Measurements from ENCODE around the gene SUSD5. TPM values are rescaled to one million over a fixed set of nuclear protein-coding genes. Genes with fewer than 3 reads are reported as not detected.

The SUSD5 gene
- total and polyA plus RNA-seq, 3 donors from 2014 or later: 4.9 to 7.7 (median 5.6) TPM

GRCh38 chr3:33246786-33247185, 28.2 kb upstream of the SUSD5 start:
- no peak for DNase-seq
- TF ChIP-seq, protein P1, sequence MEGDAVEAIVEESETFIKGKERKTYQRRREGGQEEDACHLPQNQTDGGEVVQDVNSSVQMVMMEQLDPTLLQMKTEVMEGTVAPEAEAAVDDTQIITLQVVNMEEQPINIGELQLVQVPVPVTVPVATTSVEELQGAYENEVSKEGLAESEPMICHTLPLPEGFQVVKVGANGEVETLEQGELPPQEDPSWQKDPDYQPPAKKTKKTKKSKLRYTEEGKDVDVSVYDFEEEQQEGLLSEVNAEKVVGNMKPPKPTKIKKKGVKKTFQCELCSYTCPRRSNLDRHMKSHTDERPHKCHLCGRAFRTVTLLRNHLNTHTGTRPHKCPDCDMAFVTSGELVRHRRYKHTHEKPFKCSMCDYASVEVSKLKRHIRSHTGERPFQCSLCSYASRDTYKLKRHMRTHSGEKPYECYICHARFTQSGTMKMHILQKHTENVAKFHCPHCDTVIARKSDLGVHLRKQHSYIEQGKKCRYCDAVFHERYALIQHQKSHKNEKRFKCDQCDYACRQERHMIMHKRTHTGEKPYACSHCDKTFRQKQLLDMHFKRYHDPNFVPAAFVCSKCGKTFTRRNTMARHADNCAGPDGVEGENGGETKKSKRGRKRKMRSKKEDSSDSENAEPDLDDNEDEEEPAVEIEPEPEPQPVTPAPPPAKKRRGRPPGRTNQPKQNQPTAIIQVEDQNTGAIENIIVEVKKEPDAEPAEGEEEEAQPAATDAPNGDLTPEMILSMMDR (IDR thresholded peaks at IDR 0.05): no peak
- no peak for TF ChIP-seq POLR2A (IDR thresholded peaks at IDR 0.05)
- Histone ChIP-seq H3K4me1 (no peaks in the 10 kb centered on the region), H3K4me3 (no peak overlapping the region), H3K27ac (no peak overlapping the region), H3K9me3 (no peaks in the 10 kb centered on the region), H3K36me3 (ENCODE audit: low read depth, missing control alignments) (no peaks in the 10 kb centered on the region), H3K27me3 (no peaks in the 10 kb centered on the region)
- intact Hi-C loops (cut with DNase I; ENCODE audit: low total_unique reads): no loop called here

GRCh38 chr3:33240261-33240660, 21.7 kb upstream of the SUSD5 start:
- no peak for DNase-seq
- WGBS, 2 donors: 55 to 62% methylated on average over 1 of the region's 1 CpG
- H3K27me3 ChIP-seq: no peaks in the 10 kb centered on the region
- TF ChIP-seq, protein P1 (IDR thresholded peaks at IDR 0.05): no peak
- TF ChIP-seq POLR2A (IDR thresholded peaks at IDR 0.05): no peak
- H3K27ac ChIP-seq: no peak overlapping the region
- intact Hi-C loops (cut with DNase I; ENCODE audit: low total_unique reads): no loop called here
- no peaks in the 10 kb centered on the region for H3K36me3 ChIP-seq (ENCODE audit: low read depth, missing control alignments)
- H3K4me1 ChIP-seq: no peaks in the 10 kb centered on the region
- H3K4me3 ChIP-seq: no peak overlapping the region
- H3K9me3 ChIP-seq: no peaks in the 10 kb centered on the region

DNA sequence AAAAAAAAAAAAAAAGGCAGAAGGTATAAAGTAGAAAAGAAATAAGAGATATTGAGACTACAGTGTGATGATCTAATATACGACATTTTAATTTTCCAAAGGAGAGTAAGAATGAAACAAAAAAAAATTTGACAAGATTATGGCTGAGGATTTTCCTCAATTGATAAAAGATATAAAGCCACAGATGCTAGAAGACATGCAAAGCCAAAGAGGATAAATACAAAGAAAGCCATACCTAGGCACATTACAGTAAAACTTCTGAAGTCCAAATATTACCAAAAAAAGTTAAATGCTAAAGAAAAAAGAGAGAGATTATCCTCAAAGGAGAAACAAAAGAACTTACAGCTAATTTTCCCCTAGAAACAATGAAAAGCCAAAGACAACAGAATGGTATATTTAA, 20.3 kb upstream of the SUSD5 start:
- no peaks in the 10 kb centered on the region for H3K9me3 ChIP-seq
- no peak for DNase-seq
- TF ChIP-seq POLR2A (IDR thresholded peaks at IDR 0.05): no peak
- TF ChIP-seq, protein P1 (IDR thresholded peaks at IDR 0.05): no peak
- no peaks in the 10 kb centered on the region for H3K27me3 ChIP-seq
- 97 to 100% methylated on average over 1 of the region's 1 CpG for WGBS, 2 donors
- H3K4me3 ChIP-seq: no peak overlapping the region
- H3K36me3 ChIP-seq (ENCODE audit: low read depth, missing control alignments): no peaks in the 10 kb centered on the region
- intact Hi-C loops (cut with DNase I; ENCODE audit: low total_unique reads): no loop called here
- no peak overlapping the region for H3K27ac ChIP-seq
- no peaks in the 10 kb centered on the region for H3K4me1 ChIP-seq

GRCh38 chr3:33237439-33237838, 18.8 kb upstream of the SUSD5 start:
- Histone ChIP-seq H3K27ac (no peak overlapping the region), H3K9me3 (no peaks in the 10 kb centered on the region), H3K27me3 (no peaks in the 10 kb centered on the region), H3K4me3 (no peak overlapping the region), H3K36me3 (ENCODE audit: low read depth, missing control alignments) (no peaks in the 10 kb centered on the region), H3K4me1 (no peaks in the 10 kb centered on the region)
- WGBS, 2 donors: 85 to 95% methylated on average over 4 of the region's 4 CpGs
- intact Hi-C loops (cut with DNase I; ENCODE audit: low total_unique reads): no loop called here
- no peak for TF ChIP-seq POLR2A (IDR thresholded peaks at IDR 0.05)
- TF ChIP-seq, protein P1 (IDR thresholded peaks at IDR 0.05): no peak
- DNase-seq: no peak

GRCh38 chr3:33236005-33236404, 17.4 kb upstream of the SUSD5 start:
- Histone ChIP-seq H3K4me1 (no peaks in the 10 kb centered on the region), H3K4me3 (no peak overlapping the region), H3K9me3 (no peaks in the 10 kb centered on the region), H3K36me3 (ENCODE audit: low read depth, missing control alignments) (no peaks in the 10 kb centered on the region), H3K27ac (no peak overlapping the region), H3K27me3 (no peaks in the 10 kb centered on the region)
- WGBS, 2 donors: 60 to 64% methylated on average over 2 of the region's 2 CpGs
- TF ChIP-seq, protein P1 (IDR thresholded peaks at IDR 0.05): no peak
- no peak for TF ChIP-seq POLR2A (IDR thresholded peaks at IDR 0.05)
- no peak for DNase-seq
- intact Hi-C loops (cut with DNase I; ENCODE audit: low total_unique reads): no loop called here
